Measurements from ENCODE around the gene OSM. TPM values are rescaled to one million over a fixed set of nuclear protein-coding genes. Genes with fewer than 3 reads are reported as not detected.

OSM gene
- total RNA-seq, 1 experiment from 2014 or later = not detected

DNA sequence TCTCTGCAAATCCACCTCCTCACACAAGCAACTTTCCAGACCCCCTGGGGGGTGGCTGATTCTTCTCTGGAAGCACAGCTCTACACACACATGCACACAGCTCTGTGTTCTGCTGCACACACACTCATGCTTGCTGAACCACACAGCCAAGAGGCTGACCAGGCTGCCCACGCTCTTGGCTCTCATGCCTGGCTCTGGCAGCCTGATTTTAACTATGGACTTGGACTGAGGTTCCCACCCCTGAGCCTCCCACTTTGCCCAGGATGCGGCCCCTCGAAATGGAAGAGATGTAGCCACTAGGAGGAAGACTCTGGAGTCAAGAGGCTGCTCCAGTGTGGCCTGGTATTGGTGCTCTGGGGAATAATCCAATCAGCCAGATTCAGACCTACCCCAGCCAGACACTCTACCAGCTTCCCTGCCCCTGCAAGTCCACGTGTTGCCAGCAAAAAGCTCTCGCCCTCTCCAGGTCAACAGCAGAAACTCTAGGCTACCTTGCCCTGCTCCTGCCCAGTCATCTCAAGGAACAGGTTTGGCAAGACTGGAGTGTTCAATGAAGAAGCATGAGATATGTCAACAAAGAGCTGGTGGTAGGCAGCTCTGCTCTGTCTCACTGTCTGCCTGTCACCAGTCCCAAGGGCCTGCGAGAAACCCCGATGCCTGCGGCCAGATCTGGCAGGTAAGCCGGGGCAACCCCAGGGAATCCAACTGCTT, 31.5 kb upstream of the OSM start:
- no peak overlapping the region for H3K4me3 ChIP-seq (ENCODE audit: low read depth in 2 of 2, low read length in 2 of 2)
- no peak overlapping the region for H3K27ac ChIP-seq (ENCODE audit: low read length)
- no TSS peak for BruUV-seq (replicated peaks)
- DNase-seq (ENCODE audit: low read depth, low spot score) (no peak), ATAC-seq (no peak)
- CTCF ChIA-PET = no interaction called here
- intact Hi-C loops (cut with micrococcal nuclease; ENCODE audit: unreplicated experiment) = no loop called here
- POLR2A ChIA-PET = no interaction called here
- H3K4me1 ChIP-seq (ENCODE audit: control insufficient read depth, insufficient read depth, low read length) = no peaks in the 10 kb centered on the region
- in situ Hi-C loops (cut with HindIII; ENCODE audit: low pct_unique_long_range_greater_than_20kb, low sequenced_read_pairs) = no loop called here
- no peaks in the 10 kb centered on the region for H3K9me3 ChIP-seq (ENCODE audit: control insufficient read depth, insufficient read depth, low read depth, low read length)
- TF ChIP-seq, protein P1, sequence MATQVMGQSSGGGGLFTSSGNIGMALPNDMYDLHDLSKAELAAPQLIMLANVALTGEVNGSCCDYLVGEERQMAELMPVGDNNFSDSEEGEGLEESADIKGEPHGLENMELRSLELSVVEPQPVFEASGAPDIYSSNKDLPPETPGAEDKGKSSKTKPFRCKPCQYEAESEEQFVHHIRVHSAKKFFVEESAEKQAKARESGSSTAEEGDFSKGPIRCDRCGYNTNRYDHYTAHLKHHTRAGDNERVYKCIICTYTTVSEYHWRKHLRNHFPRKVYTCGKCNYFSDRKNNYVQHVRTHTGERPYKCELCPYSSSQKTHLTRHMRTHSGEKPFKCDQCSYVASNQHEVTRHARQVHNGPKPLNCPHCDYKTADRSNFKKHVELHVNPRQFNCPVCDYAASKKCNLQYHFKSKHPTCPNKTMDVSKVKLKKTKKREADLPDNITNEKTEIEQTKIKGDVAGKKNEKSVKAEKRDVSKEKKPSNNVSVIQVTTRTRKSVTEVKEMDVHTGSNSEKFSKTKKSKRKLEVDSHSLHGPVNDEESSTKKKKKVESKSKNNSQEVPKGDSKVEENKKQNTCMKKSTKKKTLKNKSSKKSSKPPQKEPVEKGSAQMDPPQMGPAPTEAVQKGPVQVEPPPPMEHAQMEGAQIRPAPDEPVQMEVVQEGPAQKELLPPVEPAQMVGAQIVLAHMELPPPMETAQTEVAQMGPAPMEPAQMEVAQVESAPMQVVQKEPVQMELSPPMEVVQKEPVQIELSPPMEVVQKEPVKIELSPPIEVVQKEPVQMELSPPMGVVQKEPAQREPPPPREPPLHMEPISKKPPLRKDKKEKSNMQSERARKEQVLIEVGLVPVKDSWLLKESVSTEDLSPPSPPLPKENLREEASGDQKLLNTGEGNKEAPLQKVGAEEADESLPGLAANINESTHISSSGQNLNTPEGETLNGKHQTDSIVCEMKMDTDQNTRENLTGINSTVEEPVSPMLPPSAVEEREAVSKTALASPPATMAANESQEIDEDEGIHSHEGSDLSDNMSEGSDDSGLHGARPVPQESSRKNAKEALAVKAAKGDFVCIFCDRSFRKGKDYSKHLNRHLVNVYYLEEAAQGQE (IDR thresholded peaks at IDR 0.05; ENCODE audit: insufficient read depth in 1 of 2, low read depth in 2 of 2, low read length in 1 of 2) = no peak
- TF ChIP-seq, protein P2, sequence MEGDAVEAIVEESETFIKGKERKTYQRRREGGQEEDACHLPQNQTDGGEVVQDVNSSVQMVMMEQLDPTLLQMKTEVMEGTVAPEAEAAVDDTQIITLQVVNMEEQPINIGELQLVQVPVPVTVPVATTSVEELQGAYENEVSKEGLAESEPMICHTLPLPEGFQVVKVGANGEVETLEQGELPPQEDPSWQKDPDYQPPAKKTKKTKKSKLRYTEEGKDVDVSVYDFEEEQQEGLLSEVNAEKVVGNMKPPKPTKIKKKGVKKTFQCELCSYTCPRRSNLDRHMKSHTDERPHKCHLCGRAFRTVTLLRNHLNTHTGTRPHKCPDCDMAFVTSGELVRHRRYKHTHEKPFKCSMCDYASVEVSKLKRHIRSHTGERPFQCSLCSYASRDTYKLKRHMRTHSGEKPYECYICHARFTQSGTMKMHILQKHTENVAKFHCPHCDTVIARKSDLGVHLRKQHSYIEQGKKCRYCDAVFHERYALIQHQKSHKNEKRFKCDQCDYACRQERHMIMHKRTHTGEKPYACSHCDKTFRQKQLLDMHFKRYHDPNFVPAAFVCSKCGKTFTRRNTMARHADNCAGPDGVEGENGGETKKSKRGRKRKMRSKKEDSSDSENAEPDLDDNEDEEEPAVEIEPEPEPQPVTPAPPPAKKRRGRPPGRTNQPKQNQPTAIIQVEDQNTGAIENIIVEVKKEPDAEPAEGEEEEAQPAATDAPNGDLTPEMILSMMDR (IDR thresholded peaks at IDR 0.05) = no peak
- TF ChIP-seq POLR2AphosphoS5 (IDR thresholded peaks at IDR 0.05; ENCODE audit: low read depth, low read length) (no peak), TCF7L2 (IDR thresholded peaks at IDR 0.05; ENCODE audit: low read depth, low read length) (no peak), SIN3A (IDR thresholded peaks at IDR 0.05; ENCODE audit: borderline replicate concordance, insufficient read depth, low read depth, low read length) (no peak)
- no peaks in the 10 kb centered on the region for H3K36me3 ChIP-seq (ENCODE audit: control insufficient read depth, insufficient read depth, low read length)
- no peaks in the 10 kb centered on the region for H3K27me3 ChIP-seq (ENCODE audit: control insufficient read depth, insufficient read depth, low read length)

DNA sequence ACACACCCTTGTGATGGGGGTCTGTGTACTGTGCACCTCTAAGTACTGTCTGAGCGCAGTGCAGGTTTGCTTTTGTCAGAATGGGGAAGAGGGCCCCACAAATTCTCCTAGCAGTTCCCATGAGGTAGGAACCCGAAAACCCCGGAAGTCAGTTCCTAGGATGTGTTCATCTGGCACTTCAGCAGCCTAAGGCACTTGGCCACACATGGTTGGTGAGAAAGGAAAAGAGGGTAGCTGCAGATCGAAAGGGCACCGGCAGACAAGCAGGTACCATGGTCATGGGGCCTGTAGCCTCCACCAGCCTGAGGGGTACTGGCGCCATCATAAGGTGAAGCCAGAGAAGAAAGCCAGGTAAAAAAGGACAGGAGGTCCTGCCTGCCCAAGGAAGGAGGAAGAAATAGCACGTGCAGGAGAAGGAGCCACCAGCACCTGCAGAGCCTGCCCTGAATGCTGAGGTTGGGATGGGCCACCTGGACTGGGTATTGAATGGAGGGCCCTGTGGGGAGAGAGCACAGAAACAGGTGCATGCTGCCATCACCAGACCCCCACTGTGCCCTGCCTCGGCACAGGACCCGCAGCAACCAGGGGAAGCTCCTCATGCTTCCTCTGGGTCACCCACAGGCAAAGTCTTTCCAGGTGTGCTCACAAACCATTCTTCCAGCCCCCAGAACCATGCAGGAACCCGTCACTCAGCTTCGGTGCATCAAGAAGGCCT, 30.8 kb upstream of the OSM start:
- ChIA-PET CTCF (no interaction called here), POLR2A (no interaction called here)
- intact Hi-C loops (cut with micrococcal nuclease; ENCODE audit: unreplicated experiment) = no loop called here
- H3K9me3 ChIP-seq (ENCODE audit: control insufficient read depth, insufficient read depth, low read depth, low read length) = no peaks in the 10 kb centered on the region
- H3K27me3 ChIP-seq (ENCODE audit: control insufficient read depth, insufficient read depth, low read length) = no peaks in the 10 kb centered on the region
- TF ChIP-seq SIN3A (IDR thresholded peaks at IDR 0.05; ENCODE audit: borderline replicate concordance, insufficient read depth, low read depth, low read length) = no peak
- TF ChIP-seq POLR2AphosphoS5 (IDR thresholded peaks at IDR 0.05; ENCODE audit: low read depth, low read length) = no peak
- TF ChIP-seq, protein P2 (IDR thresholded peaks at IDR 0.05) = no peak
- TF ChIP-seq TCF7L2 (IDR thresholded peaks at IDR 0.05; ENCODE audit: low read depth, low read length) = no peak
- TF ChIP-seq, protein P1 (IDR thresholded peaks at IDR 0.05; ENCODE audit: insufficient read depth in 1 of 2, low read depth in 2 of 2, low read length in 1 of 2) = no peak
- in situ Hi-C loops (cut with HindIII; ENCODE audit: low pct_unique_long_range_greater_than_20kb, low sequenced_read_pairs) = no loop called here
- BruUV-seq (replicated peaks) = no TSS peak
- no peaks in the 10 kb centered on the region for H3K36me3 ChIP-seq (ENCODE audit: control insufficient read depth, insufficient read depth, low read length)
- ATAC-seq (no peak), DNase-seq (ENCODE audit: low read depth, low spot score) (no peak)
- no peak overlapping the region for H3K27ac ChIP-seq (ENCODE audit: low read length)
- no peak overlapping the region for H3K4me3 ChIP-seq (ENCODE audit: low read depth in 2 of 2, low read length in 2 of 2)
- H3K4me1 ChIP-seq (ENCODE audit: control insufficient read depth, insufficient read depth, low read length) = no peaks in the 10 kb centered on the region
